WTC11 (cell line): ENCODE data around the gene TERT. TPM values are rescaled to one million over a fixed set of nuclear protein-coding genes. Genes with fewer than 3 reads are reported as not detected.

Experiments used
- ATAC-seq: fragments of 200-7000 bp; cut with Tn5 transposase; 2 replicates; pipeline ENCODE4 v1.10.0; 2021; ENCODE audit warnings: mild to moderate bottlenecking, moderate library complexity
- CTCF ChIA-PET: fragments of 300-600 bp; sonication (Branson Sonifier 250); formaldehyde crosslinking; loops from one replicate; lab custom pipeline; 2021; ENCODE audit warnings: antibody characterized with exemption; lab: Charles Lee
- POLR2A ChIA-PET: fragments of 350-600 bp; sonication (Branson Sonifier 250); formaldehyde crosslinking; loops from one replicate; lab custom pipeline; 2021; ENCODE audit warnings: antibody characterized with exemption; lab: Charles Lee
- DNase-seq: peaks from one replicate; pipeline ENCODE4 v3.0.0; 2021; ENCODE audit warnings: low spot score
- H3K27ac Mint-ChIP-seq: 2 replicates; pipeline ENCODE4 v1.8.0; 2021; ENCODE audit warnings: mixed read lengths
- H3K27me3 Mint-ChIP-seq: 2 replicates; pipeline ENCODE4 v1.8.0; 2021; ENCODE audit warnings: low read depth, mild to moderate bottlenecking, moderate library complexity, mixed read lengths
- H3K36me3 Mint-ChIP-seq: 2 replicates; pipeline ENCODE4 v1.8.0; 2021; ENCODE audit warnings: mixed read lengths
- H3K4me1 Mint-ChIP-seq: 2 replicates; pipeline ENCODE4 v1.8.0; 2022; ENCODE audit warnings: mixed read lengths
- H3K4me3 Mint-ChIP-seq: 2 replicates; pipeline ENCODE4 v1.8.0; 2021; ENCODE audit warnings: mild to moderate bottlenecking, moderate library complexity, mixed read lengths
- H3K9me3 Mint-ChIP-seq: 2 replicates; pipeline ENCODE4 v1.8.0; 2021; ENCODE audit warnings: mixed read lengths
- CDX4 ChIP-seq: fragments of 250-450 bp; sonication (Bioruptor Pico); IDR thresholded peaks from 2 replicates; pipeline ENCODE4 v1.9.0; 2021; ENCODE audit warnings: moderate library complexity, mild to moderate bottlenecking, inconsistent platforms, borderline replicate concordance
- CREM ChIP-seq: sonication (generic); formaldehyde crosslinking; IDR thresholded peaks from 2 replicates; pipeline ENCODE4 v1.8.1; 2022; ENCODE audit warnings: mild to moderate bottlenecking, missing genetic modification reagents, moderate library complexity
- EMX1 ChIP-seq: fragments of 250-450 bp; sonication (Bioruptor Pico); IDR thresholded peaks from 2 replicates; pipeline ENCODE4 v1.8.0; 2021; ENCODE audit warnings: mild to moderate bottlenecking
- FOXK1 ChIP-seq: sonication (generic); formaldehyde crosslinking; IDR thresholded peaks from 2 replicates; pipeline ENCODE4 v1.8.0; 2022; ENCODE audit warnings: mild to moderate bottlenecking, moderate library complexity, missing genetic modification reagents
- JAZF1 ChIP-seq: fragments of 250-450 bp; sonication (Bioruptor Pico); IDR thresholded peaks from 2 replicates; pipeline ENCODE4 v1.9.0; 2021; ENCODE audit warnings: moderate library complexity, mild to moderate bottlenecking, inconsistent platforms
- KAT7 ChIP-seq: sonication (generic); formaldehyde crosslinking; IDR thresholded peaks from 2 replicates; pipeline ENCODE4 v1.8.1; 2023; ENCODE audit warnings: missing genetic modification reagents, mild to moderate bottlenecking, borderline replicate concordance
- NR1H2 ChIP-seq: sonication (generic); formaldehyde crosslinking; IDR thresholded peaks from 2 replicates; pipeline ENCODE4 v1.9.0; 2021; ENCODE audit warnings: mild to moderate bottlenecking, moderate library complexity, missing genetic modification reagents
- NR3C1 ChIP-seq: sonication (generic); formaldehyde crosslinking; conservative IDR thresholded peaks from 2 replicates; pipeline ENCODE4 v1.8.1; 2023; ENCODE audit warnings: low read depth, mild to moderate bottlenecking, missing genetic modification reagents
- OVOL2 ChIP-seq: fragments of 250-450 bp; sonication (Bioruptor Pico); IDR thresholded peaks from 2 replicates; pipeline ENCODE4 v1.9.0; 2021; ENCODE audit warnings: mild to moderate bottlenecking, borderline replicate concordance
- TEAD1 ChIP-seq: sonication (generic); formaldehyde crosslinking; IDR thresholded peaks from 2 replicates; pipeline ENCODE4 v1.8.0; 2022; ENCODE audit warnings: mild to moderate bottlenecking, missing genetic modification reagents
- TP53 ChIP-seq: sonication (generic); formaldehyde crosslinking; IDR thresholded peaks from 2 replicates; pipeline ENCODE4 v1.8.1; 2023; ENCODE audit warnings: mild to moderate bottlenecking, missing genetic modification reagents
- ZNF219 ChIP-seq: sonication (generic); formaldehyde crosslinking; IDR thresholded peaks from 2 replicates; pipeline ENCODE4 v1.8.0; 2023; ENCODE audit warnings: missing genetic modification reagents, mild to moderate bottlenecking, borderline replicate concordance
- ZNF416 ChIP-seq: fragments of 250-450 bp; sonication (Bioruptor Pico); IDR thresholded peaks from 2 replicates; pipeline ENCODE4 v1.9.0; 2021; ENCODE audit warnings: mild to moderate bottlenecking, inconsistent platforms
- total RNA-seq: library from RNA; stranded (reverse); gene quantifications from 3 replicates; pipeline ENCODE4 v1.2.3, GENCODE V29; 2021
- TF ChIP-seq, protein P1 (sequence below): fragments of 250-450 bp; sonication (Bioruptor Pico); IDR thresholded peaks from 2 replicates; pipeline ENCODE4 v1.9.0; 2021; ENCODE audit warnings: mild to moderate bottlenecking
- TF ChIP-seq, protein P2 (sequence below): sonication (generic); formaldehyde crosslinking; IDR thresholded peaks from 2 replicates; pipeline ENCODE4 v1.8.0; 2022; ENCODE audit warnings: mild to moderate bottlenecking, missing genetic modification reagents
- TF ChIP-seq, protein P3 (sequence below): fragments of 250-450 bp; sonication (Bioruptor Pico); IDR thresholded peaks from 2 replicates; pipeline ENCODE4 v1.8.0; 2021; ENCODE audit warnings: mild to moderate bottlenecking
- TF ChIP-seq, protein P4 (sequence below): fragments of 250-450 bp; sonication (Bioruptor Pico); IDR thresholded peaks from 2 replicates; pipeline ENCODE4 v2.1.2; 2022; ENCODE audit warnings: mild to moderate bottlenecking, moderate library complexity
- TF ChIP-seq, protein P5 (sequence below): sonication (generic); formaldehyde crosslinking; conservative IDR thresholded peaks from 2 replicates; pipeline ENCODE4 v1.8.1; 2022; ENCODE audit warnings: mild to moderate bottlenecking, missing genetic modification reagents

The TERT gene
- total RNA-seq, 1 experiment from 2014 or later, result 42.9 TPM

DNA sequence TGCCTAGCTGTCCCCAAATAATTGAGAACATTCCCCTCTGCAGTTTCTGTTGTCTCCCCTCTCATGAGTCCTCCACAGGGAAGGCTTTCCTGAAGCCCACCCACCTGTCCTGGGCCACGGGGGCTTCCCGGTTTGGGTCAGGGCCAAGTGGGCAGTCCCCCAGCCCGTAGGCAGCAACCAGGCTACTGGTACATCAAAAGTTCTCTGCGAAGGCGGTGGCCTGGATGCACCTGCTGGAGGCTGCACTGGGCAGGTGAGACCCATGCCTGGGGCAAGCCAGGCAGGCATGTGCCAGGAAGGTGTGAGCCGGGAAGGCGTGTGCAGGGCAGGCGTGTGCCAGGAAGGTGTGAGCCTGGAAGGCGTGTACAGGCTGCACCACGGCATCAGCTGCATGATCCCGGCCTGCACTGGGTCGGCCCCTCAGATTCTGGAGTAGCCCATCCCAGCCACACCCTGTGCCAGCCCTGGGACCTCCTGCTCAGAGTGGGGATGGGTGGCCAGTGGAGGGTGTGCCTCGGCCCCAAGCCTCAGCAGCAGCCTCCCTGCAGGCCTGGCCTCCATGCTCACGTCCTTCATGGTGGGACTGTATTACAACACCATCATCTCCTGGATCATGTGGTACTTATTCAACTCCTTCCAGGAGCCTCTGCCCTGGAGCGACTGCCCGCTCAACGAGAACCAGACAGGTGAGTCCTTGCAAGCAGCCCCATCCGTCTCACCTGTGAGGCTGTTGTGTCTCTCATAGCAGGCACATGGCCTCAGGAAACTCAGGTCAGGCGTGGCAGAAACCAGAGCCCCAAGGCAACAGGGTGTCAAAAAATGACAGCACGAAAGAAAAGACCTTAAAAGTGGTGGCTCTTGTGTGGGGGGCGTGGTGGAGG, 84.7 kb downstream of the TERT start:
- TF ChIP-seq KAT7 (no peak), NR3C1 (CRISPR knock-in tag) (no peak), TP53 (no peak), FOXK1 (CRISPR knock-in tag) (no peak), JAZF1 (CRISPR knock-in tag) (no peak), CDX4 (CRISPR knock-in tag) (no peak), CREM (no peak), EMX1 (CRISPR knock-in tag) (no peak), NR1H2 (CRISPR knock-in tag) (no peak), TEAD1 (CRISPR knock-in tag) (no peak), ZNF416 (CRISPR knock-in tag) (no peak), OVOL2 (CRISPR knock-in tag) (no peak), ZNF219 (CRISPR knock-in tag) (no peak)
- TF ChIP-seq, protein P1, sequence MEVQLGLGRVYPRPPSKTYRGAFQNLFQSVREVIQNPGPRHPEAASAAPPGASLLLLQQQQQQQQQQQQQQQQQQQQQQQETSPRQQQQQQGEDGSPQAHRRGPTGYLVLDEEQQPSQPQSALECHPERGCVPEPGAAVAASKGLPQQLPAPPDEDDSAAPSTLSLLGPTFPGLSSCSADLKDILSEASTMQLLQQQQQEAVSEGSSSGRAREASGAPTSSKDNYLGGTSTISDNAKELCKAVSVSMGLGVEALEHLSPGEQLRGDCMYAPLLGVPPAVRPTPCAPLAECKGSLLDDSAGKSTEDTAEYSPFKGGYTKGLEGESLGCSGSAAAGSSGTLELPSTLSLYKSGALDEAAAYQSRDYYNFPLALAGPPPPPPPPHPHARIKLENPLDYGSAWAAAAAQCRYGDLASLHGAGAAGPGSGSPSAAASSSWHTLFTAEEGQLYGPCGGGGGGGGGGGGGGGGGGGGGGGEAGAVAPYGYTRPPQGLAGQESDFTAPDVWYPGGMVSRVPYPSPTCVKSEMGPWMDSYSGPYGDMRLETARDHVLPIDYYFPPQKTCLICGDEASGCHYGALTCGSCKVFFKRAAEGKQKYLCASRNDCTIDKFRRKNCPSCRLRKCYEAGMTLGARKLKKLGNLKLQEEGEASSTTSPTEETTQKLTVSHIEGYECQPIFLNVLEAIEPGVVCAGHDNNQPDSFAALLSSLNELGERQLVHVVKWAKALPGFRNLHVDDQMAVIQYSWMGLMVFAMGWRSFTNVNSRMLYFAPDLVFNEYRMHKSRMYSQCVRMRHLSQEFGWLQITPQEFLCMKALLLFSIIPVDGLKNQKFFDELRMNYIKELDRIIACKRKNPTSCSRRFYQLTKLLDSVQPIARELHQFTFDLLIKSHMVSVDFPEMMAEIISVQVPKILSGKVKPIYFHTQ (CRISPR knock-in tag), result no peak
- TF ChIP-seq, protein P2, sequence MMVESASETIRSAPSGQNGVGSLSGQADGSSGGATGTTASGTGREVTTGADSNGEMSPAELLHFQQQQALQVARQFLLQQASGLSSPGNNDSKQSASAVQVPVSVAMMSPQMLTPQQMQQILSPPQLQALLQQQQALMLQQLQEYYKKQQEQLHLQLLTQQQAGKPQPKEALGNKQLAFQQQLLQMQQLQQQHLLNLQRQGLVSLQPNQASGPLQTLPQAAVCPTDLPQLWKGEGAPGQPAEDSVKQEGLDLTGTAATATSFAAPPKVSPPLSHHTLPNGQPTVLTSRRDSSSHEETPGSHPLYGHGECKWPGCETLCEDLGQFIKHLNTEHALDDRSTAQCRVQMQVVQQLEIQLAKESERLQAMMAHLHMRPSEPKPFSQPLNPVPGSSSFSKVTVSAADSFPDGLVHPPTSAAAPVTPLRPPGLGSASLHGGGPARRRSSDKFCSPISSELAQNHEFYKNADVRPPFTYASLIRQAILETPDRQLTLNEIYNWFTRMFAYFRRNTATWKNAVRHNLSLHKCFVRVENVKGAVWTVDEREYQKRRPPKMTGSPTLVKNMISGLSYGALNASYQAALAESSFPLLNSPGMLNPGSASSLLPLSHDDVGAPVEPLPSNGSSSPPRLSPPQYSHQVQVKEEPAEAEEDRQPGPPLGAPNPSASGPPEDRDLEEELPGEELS, result no peak
- TF ChIP-seq, protein P3, sequence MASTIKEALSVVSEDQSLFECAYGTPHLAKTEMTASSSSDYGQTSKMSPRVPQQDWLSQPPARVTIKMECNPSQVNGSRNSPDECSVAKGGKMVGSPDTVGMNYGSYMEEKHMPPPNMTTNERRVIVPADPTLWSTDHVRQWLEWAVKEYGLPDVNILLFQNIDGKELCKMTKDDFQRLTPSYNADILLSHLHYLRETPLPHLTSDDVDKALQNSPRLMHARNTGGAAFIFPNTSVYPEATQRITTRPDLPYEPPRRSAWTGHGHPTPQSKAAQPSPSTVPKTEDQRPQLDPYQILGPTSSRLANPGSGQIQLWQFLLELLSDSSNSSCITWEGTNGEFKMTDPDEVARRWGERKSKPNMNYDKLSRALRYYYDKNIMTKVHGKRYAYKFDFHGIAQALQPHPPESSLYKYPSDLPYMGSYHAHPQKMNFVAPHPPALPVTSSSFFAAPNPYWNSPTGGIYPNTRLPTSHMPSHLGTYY (CRISPR knock-in tag), result no peak
- TF ChIP-seq, protein P4, sequence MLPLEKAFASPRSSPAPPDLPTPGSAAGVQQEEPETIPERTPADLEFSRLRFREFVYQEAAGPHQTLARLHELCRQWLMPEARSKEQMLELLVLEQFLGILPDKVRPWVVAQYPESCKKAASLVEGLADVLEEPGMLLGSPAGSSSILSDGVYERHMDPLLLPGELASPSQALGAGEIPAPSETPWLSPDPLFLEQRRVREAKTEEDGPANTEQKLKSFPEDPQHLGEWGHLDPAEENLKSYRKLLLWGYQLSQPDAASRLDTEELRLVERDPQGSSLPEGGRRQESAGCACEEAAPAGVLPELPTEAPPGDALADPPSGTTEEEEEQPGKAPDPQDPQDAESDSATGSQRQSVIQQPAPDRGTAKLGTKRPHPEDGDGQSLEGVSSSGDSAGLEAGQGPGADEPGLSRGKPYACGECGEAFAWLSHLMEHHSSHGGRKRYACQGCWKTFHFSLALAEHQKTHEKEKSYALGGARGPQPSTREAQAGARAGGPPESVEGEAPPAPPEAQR, result no peak
- TF ChIP-seq, protein P5, sequence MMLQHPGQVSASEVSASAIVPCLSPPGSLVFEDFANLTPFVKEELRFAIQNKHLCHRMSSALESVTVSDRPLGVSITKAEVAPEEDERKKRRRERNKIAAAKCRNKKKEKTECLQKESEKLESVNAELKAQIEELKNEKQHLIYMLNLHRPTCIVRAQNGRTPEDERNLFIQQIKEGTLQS (CRISPR knock-in tag), result no peak
- H3K27ac Mint-ChIP-seq, result no peak overlapping the region
- ChIA-PET POLR2A (no interaction called here), CTCF (no interaction called here)
- H3K36me3 Mint-ChIP-seq, result no peaks in the 10 kb centered on the region
- no peaks in the 10 kb centered on the region; the same call in 1 of the 2 replicates for H3K27me3 Mint-ChIP-seq
- H3K4me3 Mint-ChIP-seq, result no peak overlapping the region
- ATAC-seq (no peak), DNase-seq (no peak)
- peaks cover 2% of the 10 kb centered on the region; the same call in 1 of the 2 replicates for H3K4me1 Mint-ChIP-seq
- H3K9me3 Mint-ChIP-seq, result no peaks in the 10 kb centered on the region
